Measurements from ENCODE around the gene PURA. TPM values are rescaled to one million over a fixed set of nuclear protein-coding genes. Genes with fewer than 3 reads are reported as not detected.

Gene PURA
- total and polyA plus RNA-seq, 2 donors (not counting 1 experiment from before 2014, with no cell fraction given) = 2.2 to 23.5 TPM

DNA sequence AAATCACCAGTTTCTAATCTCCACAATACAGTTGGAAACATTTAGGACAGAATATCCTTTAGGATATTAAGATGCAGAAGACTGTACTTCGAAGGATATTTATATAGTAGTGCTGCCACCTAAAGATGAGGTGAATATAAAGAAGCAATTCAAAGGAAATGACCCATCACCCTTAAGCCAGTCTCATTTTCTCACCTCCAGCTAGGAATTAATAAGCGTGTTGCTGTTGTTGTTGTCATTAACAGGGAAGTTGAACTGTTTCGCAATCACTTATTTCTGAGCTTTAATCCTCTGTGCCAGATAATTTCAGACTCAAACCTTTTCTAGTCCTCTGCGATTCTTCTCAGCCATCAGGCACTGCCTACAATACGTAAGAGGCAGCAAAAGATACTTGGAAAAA, 7.8 kb upstream of the PURA start:
- no CpG with 5 or more reads among the region's 5 CpGs for WGBS (ENCODE audit: insufficient coverage)
- CTCF ChIA-PET = interaction anchor here (1.3 to 3.8 kb wide), 2 partner anchors 11 to 39 kb away, joined by 4 to 27 read pairs; no protein-coding TSS in a partner anchor
- no peak for TF ChIP-seq EZH2 (IDR thresholded peaks at IDR 0.05; ENCODE audit: borderline replicate concordance, insufficient read depth, low read depth, low read length, poor library complexity, severe bottlenecking)
- TF ChIP-seq, protein P1, sequence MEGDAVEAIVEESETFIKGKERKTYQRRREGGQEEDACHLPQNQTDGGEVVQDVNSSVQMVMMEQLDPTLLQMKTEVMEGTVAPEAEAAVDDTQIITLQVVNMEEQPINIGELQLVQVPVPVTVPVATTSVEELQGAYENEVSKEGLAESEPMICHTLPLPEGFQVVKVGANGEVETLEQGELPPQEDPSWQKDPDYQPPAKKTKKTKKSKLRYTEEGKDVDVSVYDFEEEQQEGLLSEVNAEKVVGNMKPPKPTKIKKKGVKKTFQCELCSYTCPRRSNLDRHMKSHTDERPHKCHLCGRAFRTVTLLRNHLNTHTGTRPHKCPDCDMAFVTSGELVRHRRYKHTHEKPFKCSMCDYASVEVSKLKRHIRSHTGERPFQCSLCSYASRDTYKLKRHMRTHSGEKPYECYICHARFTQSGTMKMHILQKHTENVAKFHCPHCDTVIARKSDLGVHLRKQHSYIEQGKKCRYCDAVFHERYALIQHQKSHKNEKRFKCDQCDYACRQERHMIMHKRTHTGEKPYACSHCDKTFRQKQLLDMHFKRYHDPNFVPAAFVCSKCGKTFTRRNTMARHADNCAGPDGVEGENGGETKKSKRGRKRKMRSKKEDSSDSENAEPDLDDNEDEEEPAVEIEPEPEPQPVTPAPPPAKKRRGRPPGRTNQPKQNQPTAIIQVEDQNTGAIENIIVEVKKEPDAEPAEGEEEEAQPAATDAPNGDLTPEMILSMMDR (IDR thresholded peaks at IDR 0.05) = no peak
- DNase-seq = no peak
- intact Hi-C loops (cut with micrococcal nuclease) = loop anchor here (2.0 to 10.0 kb wide), 7 partner anchors 39 to 1219 kb away; partner anchors contain the start of genes MATR3, TAF7 and UBE2D2
- Histone ChIP-seq H3K27me3 (replicated peaks in 1 of 4; ENCODE audit: control extremely low read depth in 1 of 4, control insufficient read depth in 3 of 4, insufficient read depth in 4 of 4, low read length in 3 of 4) (peaks cover 5 to 20% (median 13%) of the 10 kb centered on the region in 4 experiments), H3K4me2 (replicated peaks; ENCODE audit: low read depth, low read length, poor library complexity, severe bottlenecking) (no peak overlapping the region), H4K20me1 (ENCODE audit: control insufficient read depth, insufficient read depth, low read length, poor library complexity, severe bottlenecking) (peaks cover 23% of the 10 kb centered on the region), H2AFZ (ENCODE audit: insufficient read depth, low read depth, low read length, poor library complexity, severe bottlenecking) (no peak overlapping the region), H3K9ac (ENCODE audit: low read length) (no peak overlapping the region), H3K36me3 (replicated peaks in 1 of 2; ENCODE audit: control extremely low read depth in 1 of 2, control insufficient read depth in 1 of 2, extremely low read depth in 1 of 2, insufficient read depth in 2 of 2, low read length in 1 of 2) (no peaks in the 10 kb centered on the region), H3K9me3 (ENCODE audit: control extremely low read depth in 1 of 3, control insufficient read depth in 2 of 3, insufficient read depth in 1 of 3, low read length in 2 of 3) (peaks cover 0 to 4% (median 2%) of the 10 kb centered on the region in 3 donors), H3K4me1 (ENCODE audit: control insufficient read depth in 2 of 2, insufficient read depth in 2 of 2, low read length in 2 of 2) (peaks cover 21 to 23% of the 10 kb centered on the region in 2 donors), H3K4me3 (ENCODE audit: control extremely low read depth in 1 of 5, extremely low read depth in 1 of 5, insufficient read depth in 1 of 5, low read depth in 2 of 5, low read length in 4 of 5) (no peak overlapping the region), H3K27ac (ENCODE audit: low read length in 2 of 2) (peak overlapping the region in 1 of 2 donors; percentile 99), H3K79me2 (ENCODE audit: control insufficient read depth, insufficient read depth, low read length) (peaks cover 27% of the 10 kb centered on the region)
- no peaks in the 10 kb centered on the region for H3K9me3 Mint-ChIP-seq (ENCODE audit: insufficient read depth)
- peaks cover 26% of the 10 kb centered on the region for H3K27me3 Mint-ChIP-seq
- H3K27ac Mint-ChIP-seq = peak overlapping the region; percentile 99
- H3K4me1 Mint-ChIP-seq = peaks cover 33% of the 10 kb centered on the region
- POLR2A ChIA-PET = interaction anchor here (1.4 kb wide), 1 partner anchor 9 kb away, joined by 4 read pairs; no protein-coding TSS in a partner anchor
- peak overlapping the region; percentile 96 for H3K4me3 Mint-ChIP-seq
- no peak for ATAC-seq (ENCODE audit: low read depth)

DNA sequence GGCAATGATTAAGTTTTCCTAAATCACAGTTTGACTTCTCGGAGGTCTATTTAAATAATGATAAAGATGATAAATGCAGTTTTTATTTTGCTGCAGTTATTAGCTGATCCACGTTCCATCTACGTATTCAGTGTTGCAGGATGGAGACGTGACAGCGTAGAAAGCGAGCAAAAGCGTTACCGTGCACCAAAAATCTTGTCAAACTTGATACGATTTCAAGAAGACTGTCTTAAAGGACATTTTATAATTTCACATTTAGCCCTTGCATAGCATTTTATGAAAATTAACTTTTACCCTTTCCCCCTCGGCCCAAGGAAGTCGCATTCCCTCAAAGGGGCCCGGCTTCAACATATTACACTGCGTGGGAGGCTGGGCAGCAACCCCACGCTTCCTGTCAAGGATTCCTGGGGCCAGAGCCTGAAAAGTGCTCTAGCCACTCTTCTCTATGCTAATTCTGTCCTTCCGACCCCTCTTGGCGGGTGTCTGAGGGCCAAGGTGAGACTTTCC, 7.1 kb upstream of the PURA start:
- peak overlapping the region in 4 of 5 experiments; percentile 60 to 75 (median 68) for H3K4me3 ChIP-seq (ENCODE audit: control extremely low read depth in 1 of 5, extremely low read depth in 1 of 5, insufficient read depth in 1 of 5, low read depth in 2 of 5, low read length in 4 of 5)
- intact Hi-C loops (cut with micrococcal nuclease) = loop anchor here (1.0 to 10.0 kb wide), 10 partner anchors 32 to 1218 kb away; partner anchors contain the start of genes CYSTM1, MATR3, TAF7 and TMCO6
- 53% methylated on average over 15 of the region's 16 CpGs for WGBS (ENCODE audit: insufficient coverage)

More for the DNA sequence above, 7.1 kb upstream of the PURA start:
- Histone ChIP-seq H4K20me1 (ENCODE audit: control insufficient read depth, insufficient read depth, low read length, poor library complexity, severe bottlenecking) (peaks cover 25% of the 10 kb centered on the region), H3K27ac (ENCODE audit: low read length in 2 of 2) (peak overlapping the region; percentile 97 to 99), H3K4me1 (ENCODE audit: control insufficient read depth in 2 of 2, insufficient read depth in 2 of 2, low read length in 2 of 2) (peaks cover 28% of the 10 kb centered on the region in 2 donors), H3K27me3 (replicated peaks in 1 of 4; ENCODE audit: control extremely low read depth in 1 of 4, control insufficient read depth in 3 of 4, insufficient read depth in 4 of 4, low read length in 3 of 4) (peaks cover 5 to 23% (median 13%) of the 10 kb centered on the region in 4 experiments), H3K4me2 (replicated peaks; ENCODE audit: low read depth, low read length, poor library complexity, severe bottlenecking) (peak overlapping the region; percentile 97), H3K9ac (ENCODE audit: low read length) (peak overlapping the region; percentile 72), H3K79me2 (ENCODE audit: control insufficient read depth, insufficient read depth, low read length) (peaks cover 33% of the 10 kb centered on the region), H3K9me3 (ENCODE audit: control extremely low read depth in 1 of 3, control insufficient read depth in 2 of 3, insufficient read depth in 1 of 3, low read length in 2 of 3) (peaks cover 0 to 4% (median 2%) of the 10 kb centered on the region in 3 donors), H3K36me3 (replicated peaks in 1 of 2; ENCODE audit: control extremely low read depth in 1 of 2, control insufficient read depth in 1 of 2, extremely low read depth in 1 of 2, insufficient read depth in 2 of 2, low read length in 1 of 2) (no peaks in the 10 kb centered on the region), H2AFZ (ENCODE audit: insufficient read depth, low read depth, low read length, poor library complexity, severe bottlenecking) (peak overlapping the region; percentile 86)
- peak overlapping the region; percentile 99 for H3K27ac Mint-ChIP-seq
- DNase-seq (no peak), ATAC-seq (ENCODE audit: low read depth) (no peak)
- CTCF ChIA-PET = interaction anchor here (1.0 to 3.8 kb wide), 3 partner anchors 9 to 38 kb away, joined by 3 to 27 read pairs (median 4); no protein-coding TSS in a partner anchor
- H3K4me1 Mint-ChIP-seq = peaks cover 40% of the 10 kb centered on the region
- POLR2A ChIA-PET = interaction anchor here (1.4 kb wide), 3 partner anchors 8 to 68 kb away, joined by 4 to 8 read pairs (median 6); partner anchors contain the start of gene CYSTM1
- H3K4me3 Mint-ChIP-seq = peak overlapping the region; percentile 96
- H3K9me3 Mint-ChIP-seq (ENCODE audit: insufficient read depth) = no peaks in the 10 kb centered on the region
- TF ChIP-seq, protein P1 (IDR thresholded peaks at IDR 0.05) = no peak
- TF ChIP-seq EZH2 (IDR thresholded peaks at IDR 0.05; ENCODE audit: borderline replicate concordance, insufficient read depth, low read depth, low read length, poor library complexity, severe bottlenecking) = no peak
- peaks cover 23% of the 10 kb centered on the region for H3K27me3 Mint-ChIP-seq

Data from B cell (primary cell).